ENCODE measurements around the gene ATP2B2. TPM values are rescaled to one million over a fixed set of nuclear protein-coding genes. Genes with fewer than 3 reads are reported as not detected.

ATP2B2 gene
- total RNA-seq, 1 donor from 2014 or later = 0.13 TPM

DNA sequence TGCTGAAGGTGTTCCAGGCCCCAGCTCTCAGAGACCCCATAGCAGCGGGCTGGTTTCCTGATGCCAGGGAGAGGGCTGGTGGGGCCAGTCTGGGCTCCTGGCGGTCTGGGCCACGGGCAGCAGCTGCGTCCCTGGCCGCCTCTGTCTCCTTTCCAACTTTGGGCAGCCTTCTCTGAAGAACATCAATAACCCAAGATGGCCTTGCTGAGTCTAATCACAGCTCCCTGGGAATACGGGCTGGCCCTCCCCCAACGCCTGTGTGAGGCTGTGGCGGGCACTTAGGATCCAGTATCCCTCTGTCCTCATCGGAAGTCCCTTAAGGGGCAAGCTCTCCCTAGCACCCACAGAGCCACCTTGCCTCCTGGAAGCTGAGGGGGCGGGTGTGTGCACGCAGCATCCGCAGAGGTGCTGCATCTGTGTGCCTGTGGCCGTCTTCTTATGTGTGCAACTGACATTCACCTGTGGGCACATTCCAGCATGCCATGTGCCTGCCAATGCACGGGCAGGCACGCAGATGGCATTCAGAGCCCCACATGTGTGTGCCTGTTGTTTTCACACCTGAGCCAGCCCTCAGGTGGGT is 2.1 kb downstream of the ATP2B2 start:
- Mint-ChIP-seq H3K4me3 (ENCODE audit: unreplicated experiment) (no peak overlapping the region), H3K9me3 (ENCODE audit: unreplicated experiment) (no peaks in the 10 kb centered on the region), H3K27me3 (ENCODE audit: unreplicated experiment) (peaks cover 30% of the 10 kb centered on the region), H3K4me1 (ENCODE audit: unreplicated experiment) (peaks cover 1% of the 10 kb centered on the region), H3K36me3 (ENCODE audit: unreplicated experiment) (no peaks in the 10 kb centered on the region), H3K27ac (ENCODE audit: unreplicated experiment) (no peak overlapping the region)
- DNase-seq (ENCODE audit: extremely low spot score, unreplicated experiment) = no peak
- TF ChIP-seq, protein P1, sequence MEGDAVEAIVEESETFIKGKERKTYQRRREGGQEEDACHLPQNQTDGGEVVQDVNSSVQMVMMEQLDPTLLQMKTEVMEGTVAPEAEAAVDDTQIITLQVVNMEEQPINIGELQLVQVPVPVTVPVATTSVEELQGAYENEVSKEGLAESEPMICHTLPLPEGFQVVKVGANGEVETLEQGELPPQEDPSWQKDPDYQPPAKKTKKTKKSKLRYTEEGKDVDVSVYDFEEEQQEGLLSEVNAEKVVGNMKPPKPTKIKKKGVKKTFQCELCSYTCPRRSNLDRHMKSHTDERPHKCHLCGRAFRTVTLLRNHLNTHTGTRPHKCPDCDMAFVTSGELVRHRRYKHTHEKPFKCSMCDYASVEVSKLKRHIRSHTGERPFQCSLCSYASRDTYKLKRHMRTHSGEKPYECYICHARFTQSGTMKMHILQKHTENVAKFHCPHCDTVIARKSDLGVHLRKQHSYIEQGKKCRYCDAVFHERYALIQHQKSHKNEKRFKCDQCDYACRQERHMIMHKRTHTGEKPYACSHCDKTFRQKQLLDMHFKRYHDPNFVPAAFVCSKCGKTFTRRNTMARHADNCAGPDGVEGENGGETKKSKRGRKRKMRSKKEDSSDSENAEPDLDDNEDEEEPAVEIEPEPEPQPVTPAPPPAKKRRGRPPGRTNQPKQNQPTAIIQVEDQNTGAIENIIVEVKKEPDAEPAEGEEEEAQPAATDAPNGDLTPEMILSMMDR (IDR thresholded peaks at IDR 0.05) = no peak

DNA sequence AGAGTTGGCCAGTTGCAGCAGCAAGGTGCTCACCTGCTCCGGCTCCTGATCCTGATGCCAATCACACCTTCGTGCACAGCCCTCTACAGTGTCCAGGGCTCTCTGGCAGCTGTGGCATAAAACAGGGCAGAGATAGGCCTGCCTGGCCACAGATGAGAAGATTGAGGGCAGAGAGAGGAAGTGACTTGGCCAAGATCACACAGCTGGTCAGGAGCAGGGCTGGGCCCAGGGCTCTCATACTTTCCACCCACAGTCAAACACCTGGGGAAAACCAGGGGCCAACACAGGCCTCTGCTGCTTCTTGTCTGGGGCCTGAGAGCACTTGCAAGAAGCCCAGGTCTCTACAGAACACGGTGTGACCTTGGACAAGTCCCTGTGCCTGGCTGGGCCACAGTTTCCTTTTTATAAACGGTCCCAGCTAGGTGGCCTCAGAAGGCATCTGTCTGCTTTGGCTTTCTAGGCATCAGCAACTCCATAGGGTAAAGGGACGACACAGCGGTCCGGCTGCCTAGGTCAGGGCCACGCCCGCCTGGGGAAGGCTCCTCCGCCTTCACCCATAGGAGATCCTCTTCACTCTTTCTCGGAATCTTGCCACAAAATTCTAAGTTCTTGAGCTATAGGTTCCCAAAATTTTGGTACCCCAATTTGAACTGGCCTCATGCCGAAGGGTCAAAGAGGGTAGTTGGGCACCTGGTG is 3.1 kb downstream of the ATP2B2 start:
- Mint-ChIP-seq H3K27ac (ENCODE audit: unreplicated experiment) (no peak overlapping the region), H3K9me3 (ENCODE audit: unreplicated experiment) (no peaks in the 10 kb centered on the region), H3K4me1 (ENCODE audit: unreplicated experiment) (peaks cover 1% of the 10 kb centered on the region), H3K4me3 (ENCODE audit: unreplicated experiment) (no peak overlapping the region), H3K36me3 (ENCODE audit: unreplicated experiment) (no peaks in the 10 kb centered on the region), H3K27me3 (ENCODE audit: unreplicated experiment) (peaks cover 35% of the 10 kb centered on the region)
- TF ChIP-seq, protein P1 (IDR thresholded peaks at IDR 0.05) = no peak
- DNase-seq (ENCODE audit: extremely low spot score, unreplicated experiment) = no peak

DNA sequence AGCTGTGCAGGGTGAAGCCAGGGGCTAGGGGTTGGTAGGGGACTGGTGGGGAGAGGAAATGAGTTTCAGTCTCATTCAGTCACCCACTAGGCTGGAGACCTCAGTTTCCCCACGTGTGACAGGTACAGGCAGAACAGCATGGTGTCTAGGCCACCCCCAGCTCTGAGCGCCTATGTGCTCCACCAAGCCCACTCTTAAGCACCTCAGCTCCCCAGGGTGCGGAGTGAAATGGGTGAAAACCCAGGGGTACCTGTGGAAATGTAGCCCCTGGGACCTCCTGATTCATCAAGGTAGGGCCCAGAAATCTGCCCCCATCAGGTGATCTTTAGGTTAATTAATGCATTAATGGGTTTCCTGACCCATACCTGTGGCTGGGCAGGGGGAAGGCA is 3.7 kb downstream of the ATP2B2 start:
- TF ChIP-seq, protein P1 (IDR thresholded peaks at IDR 0.05) = no peak
- no peak for DNase-seq (ENCODE audit: extremely low spot score, unreplicated experiment)
- H3K36me3 Mint-ChIP-seq (ENCODE audit: unreplicated experiment) = no peaks in the 10 kb centered on the region
- H3K4me3 Mint-ChIP-seq (ENCODE audit: unreplicated experiment) = no peak overlapping the region
- H3K27ac Mint-ChIP-seq (ENCODE audit: unreplicated experiment) = no peak overlapping the region
- peaks cover 35% of the 10 kb centered on the region for H3K27me3 Mint-ChIP-seq (ENCODE audit: unreplicated experiment)
- peaks cover 1% of the 10 kb centered on the region for H3K4me1 Mint-ChIP-seq (ENCODE audit: unreplicated experiment)
- H3K9me3 Mint-ChIP-seq (ENCODE audit: unreplicated experiment) = no peaks in the 10 kb centered on the region

DNA sequence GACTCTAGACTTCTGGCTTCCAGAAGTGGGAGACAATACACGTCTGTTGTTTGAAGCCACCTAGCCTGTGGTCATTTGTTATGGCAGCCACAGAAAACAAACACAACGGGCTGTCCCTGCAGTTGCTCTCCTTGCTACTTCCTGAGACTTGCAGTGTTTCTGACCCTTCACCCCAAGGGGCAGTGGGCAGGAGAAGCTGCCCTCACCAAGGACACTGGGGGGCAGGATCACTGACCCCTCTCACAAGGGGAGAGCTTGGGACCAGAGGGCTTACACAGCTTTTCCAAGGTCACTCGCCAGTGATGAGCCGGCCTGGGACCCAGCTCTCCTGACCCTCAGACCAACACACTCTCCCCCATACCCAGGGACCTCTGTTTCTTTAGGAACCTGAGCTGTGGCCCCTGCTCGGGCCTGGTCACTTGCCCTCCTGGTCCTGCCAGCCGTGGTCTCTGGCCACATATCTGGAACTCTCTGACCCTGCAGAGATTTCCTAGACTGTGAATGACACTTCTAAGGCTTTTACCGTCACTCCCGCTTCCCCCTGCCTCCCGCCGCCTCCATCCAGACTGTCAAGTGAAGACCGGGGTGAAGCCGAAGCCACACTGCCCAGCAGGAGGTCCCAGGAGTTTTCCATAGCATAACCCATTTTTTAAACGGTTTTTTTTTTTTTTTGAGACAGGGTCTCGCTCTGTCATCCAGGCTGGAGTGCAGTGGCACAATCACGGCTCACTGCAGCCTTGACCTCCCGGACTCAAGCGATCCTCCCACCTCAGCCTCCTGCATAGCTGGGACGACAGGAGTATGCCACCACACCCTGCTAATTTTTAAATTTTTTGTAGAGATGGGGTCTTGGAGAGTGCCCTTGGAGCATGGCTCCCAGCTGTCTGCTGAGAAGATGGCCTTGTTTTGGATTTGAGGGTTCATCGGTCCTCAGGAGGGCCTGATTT is 4.4 kb downstream of the ATP2B2 start:
- no peak overlapping the region for H3K4me3 Mint-ChIP-seq (ENCODE audit: unreplicated experiment)
- H3K36me3 Mint-ChIP-seq (ENCODE audit: unreplicated experiment) = no peaks in the 10 kb centered on the region
- H3K9me3 Mint-ChIP-seq (ENCODE audit: unreplicated experiment) = no peaks in the 10 kb centered on the region
- no peak for DNase-seq (ENCODE audit: extremely low spot score, unreplicated experiment)
- TF ChIP-seq, protein P1 (IDR thresholded peaks at IDR 0.05) = no peak
- no peak overlapping the region for H3K27ac Mint-ChIP-seq (ENCODE audit: unreplicated experiment)
- peaks cover 1% of the 10 kb centered on the region for H3K4me1 Mint-ChIP-seq (ENCODE audit: unreplicated experiment)
- peaks cover 40% of the 10 kb centered on the region for H3K27me3 Mint-ChIP-seq (ENCODE audit: unreplicated experiment)

DNA sequence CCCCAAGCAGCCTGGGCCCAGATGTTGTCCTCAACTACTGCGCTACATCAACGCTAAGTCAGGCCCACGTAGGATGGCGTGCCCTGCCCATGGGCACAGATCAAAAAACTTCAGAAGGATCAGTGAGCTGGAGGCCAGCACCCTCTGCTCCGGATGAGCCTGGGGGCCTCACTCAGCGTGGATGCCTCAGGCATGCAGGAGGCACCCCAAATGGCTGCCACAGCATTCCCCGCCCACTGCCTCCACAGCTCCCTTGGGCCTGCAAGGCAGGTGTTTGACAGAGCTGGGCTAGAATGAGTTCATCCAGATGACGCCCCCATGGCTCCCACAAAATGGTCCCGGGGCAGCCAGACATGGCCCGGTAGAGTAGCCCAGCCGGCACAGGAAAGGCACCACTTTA is 7.1 kb downstream of the ATP2B2 start:
- no peaks in the 10 kb centered on the region for H3K36me3 Mint-ChIP-seq (ENCODE audit: unreplicated experiment)
- TF ChIP-seq, protein P1 (IDR thresholded peaks at IDR 0.05) = no peak
- H3K27me3 Mint-ChIP-seq (ENCODE audit: unreplicated experiment) = peaks cover 33% of the 10 kb centered on the region
- no peak for DNase-seq (ENCODE audit: extremely low spot score, unreplicated experiment)
- no peaks in the 10 kb centered on the region for H3K4me1 Mint-ChIP-seq (ENCODE audit: unreplicated experiment)
- no peak overlapping the region for H3K27ac Mint-ChIP-seq (ENCODE audit: unreplicated experiment)
- H3K9me3 Mint-ChIP-seq (ENCODE audit: unreplicated experiment) = no peaks in the 10 kb centered on the region
- H3K4me3 Mint-ChIP-seq (ENCODE audit: unreplicated experiment) = no peak overlapping the region
